H1 (cell line): Measurements from ENCODE around the gene JPT1. TPM values are rescaled to one million over a fixed set of nuclear protein-coding genes. Genes with fewer than 3 reads are reported as not detected.
A peak's percentile ranks its signal among the peaks of the same experiment; 100 is the strongest.
"Not testable (repeated sequence)": the region's sequence is repeated elsewhere in the genome, so short reads cannot be mapped to it uniquely, and the experiment has no call there.

Source experiments
- CTCF ChIA-PET: fragments of 300-600 bp; sonication (Branson Sonifier 250); formaldehyde crosslinking; loops from one replicate; lab custom pipeline; 2021; ENCODE audit not compliant: partially characterized antibody; lab: Charles Lee
- POLR2A ChIA-PET: fragments of 300-600 bp; sonication (Branson Sonifier 250); formaldehyde crosslinking; loops from one replicate; lab custom pipeline; 2021; ENCODE audit warnings: inconsistent platforms; ENCODE audit not compliant: partially characterized antibody; lab: Charles Lee
- DNase-seq, 2 experiments: peaks; one replicate each; pipeline versions ENCODE4 v3.0.0 to v3.0.0-alpha.2; 2010 to 2022; ENCODE audit warnings: low spot score in 2 of 2, low read depth in 1 of 2, mixed read lengths in 1 of 2
- FAIRE-seq: peaks from 2 replicates; lab custom pipeline; 2011; peaks lifted over from hg19 to GRCh38; lab: Jason Lieb, UNC
- H2AFZ ChIP-seq: 2 replicates; pipeline ENCODE4 v1.8.1; 2012; ENCODE audit warnings: low read length, inconsistent platforms
- H2AK5ac ChIP-seq: 2 replicates; pipeline ENCODE4 v1.6.1; 2013; ENCODE audit warnings: low read depth, low read length
- H2BK120ac ChIP-seq: replicated peaks from 2 replicates; pipeline ENCODE3; 2013; ENCODE audit warnings: low read depth, low read length, inconsistent platforms
- H2BK12ac ChIP-seq: 2 replicates; pipeline ENCODE4 v1.6.1; 2013; ENCODE audit warnings: low read depth, low read length
- H2BK15ac ChIP-seq: 2 replicates; pipeline ENCODE4 v1.6.1; 2013; ENCODE audit warnings: low read length
- H2BK20ac ChIP-seq: 2 replicates; pipeline ENCODE4 v1.6.1; 2013; ENCODE audit warnings: low read length
- H2BK5ac ChIP-seq: 2 replicates; pipeline ENCODE4 v1.6.1; 2013; ENCODE audit warnings: low read depth, low read length
- H3K14ac ChIP-seq: 2 replicates; pipeline ENCODE4 v1.6.1; 2013; ENCODE audit warnings: inconsistent platforms; ENCODE audit not compliant: insufficient read length
- H3K18ac ChIP-seq: 2 replicates; pipeline ENCODE4 v1.6.1; 2013; ENCODE audit warnings: low read length; ENCODE audit errors: extremely low read depth
- H3K23ac ChIP-seq: 2 replicates; pipeline ENCODE4 v1.6.1; 2013; ENCODE audit warnings: inconsistent platforms; ENCODE audit not compliant: insufficient read length
- H3K23me2 ChIP-seq: 2 replicates; pipeline ENCODE4 v1.6.1; 2013; ENCODE audit warnings: low read depth, low read length
- H3K27ac ChIP-seq: 2 replicates; pipeline ENCODE4 v1.6.1; 2011; ENCODE audit warnings: low read depth, low read length, inconsistent platforms
- H3K27me3 ChIP-seq, 4 experiments: replicated peaks in 1 of 4; 1 replicate in 1 of 4; 2 replicates in 3 of 4; pipeline versions ENCODE4 v1.6.1 to v1.8.1; 2011 to 2013; ENCODE audit warnings: low read length in 3 of 4, mild to moderate bottlenecking in 3 of 4, inconsistent platforms in 2 of 4, mixed read lengths in 2 of 4, moderate library complexity in 1 of 4; ENCODE audit not compliant: control insufficient read depth in 3 of 4, insufficient read depth in 3 of 4; ENCODE audit errors: extremely low read depth in 1 of 4
- H3K36me3 ChIP-seq, 4 experiments: 2 replicates each; pipeline versions ENCODE4 v1.6.1 to v1.8.1; 2011 to 2013; ENCODE audit warnings: mild to moderate bottlenecking in 4 of 4, low read length in 3 of 4, moderate library complexity in 2 of 4, control low read depth in 1 of 4, inconsistent platforms in 1 of 4; ENCODE audit not compliant: insufficient read depth in 4 of 4, control insufficient read depth in 2 of 4
- H3K4ac ChIP-seq: replicated peaks from 2 replicates; pipeline ENCODE3; 2013; ENCODE audit warnings: low read length, low read depth, mixed read lengths, inconsistent platforms; ENCODE audit not compliant: insufficient read length
- H3K4me1 ChIP-seq, 4 experiments: replicated peaks in 1 of 4; 1 replicate in 1 of 4; 2 replicates in 3 of 4; pipeline versions ENCODE4 v1.6.1 to v1.8.1; 2011 to 2013; ENCODE audit warnings: low read length in 3 of 4, inconsistent platforms in 2 of 4, mixed read lengths in 1 of 4; ENCODE audit not compliant: insufficient read depth in 4 of 4, control insufficient read depth in 3 of 4
- H3K4me2 ChIP-seq, 2 experiments: 2 replicates each; pipeline versions ENCODE4 v1.6.1 to v1.8.1; 2011 to 2013; ENCODE audit warnings: low read depth in 2 of 2, low read length in 2 of 2, control low read depth in 1 of 2, inconsistent platforms in 1 of 2, mild to moderate bottlenecking in 1 of 2; ENCODE audit not compliant: insufficient read depth in 1 of 2
- H3K4me3 ChIP-seq, 4 experiments: fragments of 200-600, 300-600 bp in 1 of 4; sonication (generic), shearing (Covaris generic), sonication (Bioruptor Twin) in 1 of 4; 2 replicates each; pipeline versions ENCODE4 v1.5.1 to v1.8.1; 2011 to 2016; ENCODE audit warnings: low read length in 4 of 4, low read depth in 3 of 4, control low read depth in 2 of 4, inconsistent platforms in 2 of 4, mild to moderate bottlenecking in 2 of 4, mixed read lengths in 1 of 4, moderate library complexity in 1 of 4; ENCODE audit not compliant: insufficient read depth in 2 of 4; ENCODE audit errors: extremely low read depth in 1 of 4
- H3K56ac ChIP-seq: replicated peaks from 2 replicates; pipeline ENCODE3; 2013; ENCODE audit warnings: low read depth, mild to moderate bottlenecking, mixed read lengths, low read length, inconsistent platforms; ENCODE audit not compliant: insufficient read length
- H3K79me1 ChIP-seq: 2 replicates; pipeline ENCODE4 v1.6.1; 2013; ENCODE audit warnings: low read depth, low read length, control low read depth
- H3K79me2 ChIP-seq, 2 experiments: 2 replicates each; pipeline versions ENCODE4 v1.6.1 to v1.8.1; 2012 to 2013; ENCODE audit warnings: low read length in 2 of 2, mild to moderate bottlenecking in 2 of 2, inconsistent platforms in 1 of 2; ENCODE audit not compliant: insufficient read depth in 2 of 2, control insufficient read depth in 1 of 2
- H3K9ac ChIP-seq, 4 experiments: replicated peaks in 1 of 4; 1 replicate in 1 of 4; 2 replicates in 3 of 4; pipeline versions ENCODE4 v1.6.1 to v1.8.1; 2011 to 2013; ENCODE audit warnings: low read depth in 3 of 4, low read length in 3 of 4, control low read depth in 2 of 4, mild to moderate bottlenecking in 2 of 4, moderate library complexity in 2 of 4, inconsistent platforms in 1 of 4; ENCODE audit errors: extremely low read depth in 1 of 4
- H3K9me3 ChIP-seq, 2 experiments: 2 replicates each; pipeline versions ENCODE4 v1.6.1 to v1.8.1; 2012 to 2013; ENCODE audit warnings: mild to moderate bottlenecking in 2 of 2, moderate library complexity in 2 of 2, control low read depth in 1 of 2, inconsistent platforms in 1 of 2, low read depth in 1 of 2, low read length in 1 of 2, mixed read lengths in 1 of 2; ENCODE audit not compliant: insufficient read depth in 2 of 2
- H4K20me1 ChIP-seq, 2 experiments: replicated peaks in 1 of 2; 2 replicates each; pipeline versions ENCODE3 to v1.8.1; 2011 to 2013; ENCODE audit warnings: inconsistent platforms in 2 of 2, low read length in 2 of 2, mild to moderate bottlenecking in 1 of 2; ENCODE audit not compliant: insufficient read depth in 2 of 2, control insufficient read depth in 1 of 2
- H4K5ac ChIP-seq: 2 replicates; pipeline ENCODE4 v1.6.1; 2013; ENCODE audit warnings: low read length, low read depth, mixed read lengths, inconsistent platforms; ENCODE audit not compliant: insufficient read length
- H4K8ac ChIP-seq: 2 replicates; pipeline ENCODE4 v1.8.0; 2013; ENCODE audit warnings: mild to moderate bottlenecking, moderate library complexity, low read length, inconsistent platforms; ENCODE audit not compliant: insufficient read depth; ENCODE audit errors: extremely low read depth
- H4K91ac ChIP-seq: replicated peaks from 2 replicates; pipeline ENCODE3; 2013; ENCODE audit warnings: low read length, mixed read lengths, inconsistent platforms; ENCODE audit not compliant: insufficient read length
- ASH2L ChIP-seq: fragments of 200-600, 300-600 bp; sonication (generic); IDR thresholded peaks from one replicate; pipeline ENCODE4 v1.7.1; 2017; ENCODE audit warnings: low read length
- whole genome bisulfite sequencing, 2 experiments: shearing (Covaris generic) in 1 of 2; methylation state at CpG; one replicate each; pipeline versions ENCODE4 v1.1.6 to v1.1.7; 2013 to 2015; ENCODE audit warnings: low lambda C conversion rate in 2 of 2, mixed read lengths in 2 of 2, inconsistent platforms in 1 of 2, low coverage in 1 of 2, missing lambda C conversion rate in 1 of 2; ENCODE audit not compliant: insufficient replicate concordance in 2 of 2, insufficient coverage in 1 of 2, insufficient read length in 1 of 2; ENCODE audit errors: extremely low coverage in 1 of 2, missing lambda C conversion rate in 1 of 2; 5-methylcytosine and 5-hydroxymethylcytosine counted together
- polyA plus RNA-seq, 7 experiments: library from polyadenylated mRNA; depleted of rRNA in 3 of 7; stranded (reverse) in 5 of 7; unstranded in 2 of 7; fragments of >200 nt in 5 of 7; fragments of 200-250 nt in 2 of 7; gene quantifications; 1 replicate in 5 of 7; 2 replicates in 1 of 7; 4 replicates in 1 of 7; pipeline versions ENCODE4 v1.2.1 to v1.2.3, GENCODE V29; 2011 to 2013; ENCODE audit warnings: missing spikeins in 2 of 7, mixed read lengths in 2 of 7
- total RNA-seq: library from RNA; stranded (reverse); fragmentation: NEBNext Ultra II Directional; extraction: Animal tissue kit (Norgen Biotek cat#: 25700); gene quantifications from 2 replicates; pipeline ENCODE4 v1.2.1, GENCODE V29; 2021

Gene JPT1
- total and polyA plus RNA-seq, 2 of the 8 experiments (the other 6 are each of a cell fraction or from before 2014, with no cell fraction given), result 154 to 369 TPM

DNA sequence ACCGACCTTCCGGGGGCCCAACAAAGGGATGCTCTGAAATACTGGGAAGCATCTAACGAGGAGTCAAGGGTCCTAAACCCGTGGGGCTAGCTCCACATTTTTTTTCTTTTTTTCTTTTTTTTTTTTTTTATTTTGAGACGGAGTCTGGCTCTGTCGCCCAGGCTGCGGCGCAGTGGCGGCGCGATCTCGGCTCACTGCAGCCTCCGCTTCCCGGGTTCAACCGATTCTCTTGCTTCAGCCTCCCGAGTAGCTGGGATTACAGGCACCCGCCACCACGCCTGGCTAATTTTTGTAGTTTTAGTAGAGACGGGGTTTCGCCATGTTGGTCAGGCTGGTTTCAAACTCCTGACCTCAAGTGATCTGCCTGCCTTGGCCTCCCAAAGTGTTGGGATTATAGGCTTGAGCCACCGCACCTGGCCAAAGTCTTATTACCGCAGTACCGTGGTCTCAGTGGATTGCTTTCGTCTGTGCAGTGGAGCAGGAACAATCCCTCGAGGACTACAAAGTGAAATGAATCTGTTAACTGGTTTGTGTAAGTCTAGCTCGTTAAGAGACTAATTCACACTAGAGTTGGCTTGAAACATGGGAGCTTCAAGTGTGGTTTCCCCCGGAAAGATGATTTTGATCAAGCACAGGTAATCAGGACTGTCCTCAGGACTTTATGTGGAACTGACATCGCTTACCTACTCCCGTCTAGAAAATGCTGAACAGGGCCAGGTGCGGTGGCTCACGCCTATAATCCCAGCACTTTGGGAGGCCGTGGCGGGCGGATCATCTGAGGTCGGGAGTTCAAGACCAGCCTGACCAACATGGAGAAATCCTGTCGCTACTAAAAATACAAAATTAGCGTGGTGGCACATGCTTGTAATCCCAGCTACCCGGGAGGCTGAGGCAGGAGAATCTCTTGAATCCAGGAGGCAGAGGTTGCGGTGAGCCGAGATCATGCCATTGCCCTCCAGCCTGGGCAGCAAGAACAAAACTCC, 22.0 kb downstream of the JPT1 start:
- H3K9ac ChIP-seq, result peak overlapping the region in 3 of 4 experiments; percentile 72 to 82 (median 77); a peak in 6 of 7 replicates
- H3K27ac ChIP-seq, result peak overlapping the region; percentile 81; the same call in 1 of the 2 replicates
- H3K4me2 ChIP-seq, result peak overlapping the region; percentile 46 to 80
- not testable (repeated sequence) for H3K4me1 ChIP-seq, H3K23me2 ChIP-seq, H2AK5ac ChIP-seq, H2BK12ac ChIP-seq, H2BK5ac ChIP-seq, H3K9me3 ChIP-seq, H3K18ac ChIP-seq, FAIRE-seq, H3K79me1 ChIP-seq, DNase-seq, H2BK15ac ChIP-seq, H3K79me2 ChIP-seq, H2BK120ac ChIP-seq, H3K23ac ChIP-seq, H3K27me3 ChIP-seq, H2BK20ac ChIP-seq, H3K14ac ChIP-seq
- peaks cover 8 to 11% of the 10 kb centered on the region in 2 experiments for H4K20me1 ChIP-seq
- POLR2A ChIA-PET, result interaction anchor here (0.6 to 13.9 kb wide), 24 partner anchors 8 to 203 kb away, joined by 3 to 134 read pairs (median 6); partner anchors contain the start of genes JPT1, NUP85, SLC16A5 and SUMO2
- H3K4ac ChIP-seq, result peak overlapping the region; percentile 78
- peak overlapping the region; percentile 59 for H3K56ac ChIP-seq
- H3K4me3 ChIP-seq, result peak overlapping the region; percentile 69 to 95 (median 74)
- TF ChIP-seq ASH2L, result peak; percentile 12
- peak overlapping the region; percentile 80 for H4K5ac ChIP-seq
- H4K8ac ChIP-seq, result peak overlapping the region; percentile 86; the same call in 1 of the 2 replicates
- CTCF ChIA-PET, result interaction anchor here (1.0 to 12.9 kb wide), 22 partner anchors 7 to 139 kb away, joined by 3 to 239 read pairs (median 6); partner anchors contain the start of genes ARMC7 and MIF4GD
- H2AFZ ChIP-seq, result peak overlapping the region; percentile 48; the same call in 1 of the 2 replicates
- peak overlapping the region; percentile 54 for H4K91ac ChIP-seq
- H3K36me3 ChIP-seq, result peaks cover 2 to 30% (median 15%) of the 10 kb centered on the region in 4 experiments
- 89% methylated on average over 37 of the region's 40 CpGs; no CpG with 5 or more reads in 1 of the 2 experiments for WGBS, 2 experiments
